ENCODE data around the gene MYCL. TPM values are rescaled to one million over a fixed set of nuclear protein-coding genes. Genes with fewer than 3 reads are reported as not detected.
A peak's percentile ranks its signal among the peaks of the same experiment; 100 is the strongest.

Gene MYCL
- total and polyA plus RNA-seq, 2 of the 8 experiments (the other 6 are each of a cell fraction or from before 2014, with no cell fraction given), result 20.3 to 28.8 TPM

- Histone ChIP-seq H3K14ac (ENCODE audit: insufficient read length) (no peak overlapping the region), H3K79me1 (ENCODE audit: low read depth, low read length) (no peaks in the 10 kb centered on the region), H2AFZ (ENCODE audit: low read length) (no peak overlapping the region), H3K4ac (replicated peaks; ENCODE audit: insufficient read length, low read depth, low read length) (no peak overlapping the region), H2BK20ac (ENCODE audit: low read length) (no peak overlapping the region), H4K91ac (replicated peaks; ENCODE audit: insufficient read length, low read length) (no peak overlapping the region), H3K9me3 (ENCODE audit: insufficient read depth in 2 of 2, low read depth in 1 of 2, low read length in 1 of 2) (no peaks in the 10 kb centered on the region), H3K4me3 (ENCODE audit: extremely low read depth in 1 of 4, insufficient read depth in 2 of 4, low read depth in 3 of 4, low read length in 4 of 4) (no peak overlapping the region), H2BK120ac (replicated peaks; ENCODE audit: low read depth, low read length) (no peak overlapping the region), H4K8ac (ENCODE audit: extremely low read depth, insufficient read depth, low read length) (no peak overlapping the region), H3K4me2 (ENCODE audit: insufficient read depth in 1 of 2, low read depth in 2 of 2, low read length in 2 of 2) (no peak overlapping the region), H3K23ac (ENCODE audit: insufficient read length) (no peak overlapping the region), H3K9ac (replicated peaks in 1 of 4; ENCODE audit: extremely low read depth in 1 of 4, low read depth in 3 of 4, low read length in 3 of 4) (no peak overlapping the region), H3K27ac (ENCODE audit: low read depth, low read length) (no peak overlapping the region), H3K79me2 (ENCODE audit: control insufficient read depth in 1 of 2, insufficient read depth in 2 of 2, low read length in 2 of 2) (no peaks in the 10 kb centered on the region), H3K36me3 (ENCODE audit: control insufficient read depth in 2 of 4, insufficient read depth in 4 of 4, low read length in 3 of 4) (no peaks in the 10 kb centered on the region), H2BK12ac (ENCODE audit: low read depth, low read length) (no peak overlapping the region), H3K27me3 (replicated peaks in 1 of 4; ENCODE audit: control insufficient read depth in 3 of 4, extremely low read depth in 1 of 4, insufficient read depth in 3 of 4, low read length in 3 of 4) (peaks cover 0 to 5% (median under 1%) of the 10 kb centered on the region in 4 experiments; a peak in 3 of 7 replicates), H3K4me1 (replicated peaks in 1 of 4; ENCODE audit: control insufficient read depth in 3 of 4, insufficient read depth in 4 of 4, low read length in 3 of 4) (peaks cover 7 to 12% (median 10%) of the 10 kb centered on the region in 4 experiments), H3K56ac (replicated peaks; ENCODE audit: insufficient read length, low read depth, low read length) (no peak overlapping the region), H3K18ac (ENCODE audit: extremely low read depth, low read length) (no peak overlapping the region), H3K23me2 (ENCODE audit: low read depth, low read length) (no peaks in the 10 kb centered on the region), H2BK15ac (ENCODE audit: low read length) (no peak overlapping the region), H2BK5ac (ENCODE audit: low read depth, low read length) (no peak overlapping the region), H4K5ac (ENCODE audit: insufficient read length, low read depth, low read length) (no peak overlapping the region), H4K20me1 (replicated peaks in 1 of 2; ENCODE audit: control insufficient read depth in 1 of 2, insufficient read depth in 2 of 2, low read length in 2 of 2) (no peaks in the 10 kb centered on the region), H2AK5ac (ENCODE audit: low read depth, low read length) (no peak overlapping the region)
- ChIA-PET POLR2A (ENCODE audit: partially characterized antibody) (interaction anchor here (0.7 to 1.6 kb wide), 10 partner anchors 18 to 891 kb away, joined by 3 to 9 read pairs (median 4); partner anchors contain the start of genes CAP1 and MYCL), CTCF (ENCODE audit: partially characterized antibody) (interaction anchor here (0.6 to 13.5 kb wide), 49 partner anchors 9 to 313 kb away, joined by 3 to 263 read pairs (median 5); partner anchors contain the start of genes MFSD2A, MYCL and TRIT1)
- peak in 1 of 2 experiments; percentile 60 for DNase-seq (ENCODE audit: low read depth in 1 of 2, low spot score in 2 of 2)
- FAIRE-seq, result peak; percentile 94
- WGBS, 2 experiments (ENCODE audit: extremely low coverage in 1 of 2, insufficient coverage in 1 of 2, insufficient read length in 1 of 2, insufficient replicate concordance in 2 of 2, low coverage in 1 of 2, low lambda C conversion rate in 2 of 2, missing lambda C conversion rate in 1 of 2), result 42% methylated on average over 3 of the region's 3 CpGs; no CpG with 5 or more reads in 1 of the 2 experiments
- peak; percentile 21 to 89 (median 81) for TF ChIP-seq CTCF (IDR thresholded peaks at IDR 0.05; ENCODE audit: control extremely low read depth in 1 of 3, insufficient read depth in 1 of 3, low read depth in 1 of 3, low read length in 3 of 3)
- no peak for TF ChIP-seq SAP30 (IDR thresholded peaks at IDR 0.05; ENCODE audit: insufficient read depth, insufficient replicate concordance, low read length)
- TF ChIP-seq TEAD4 (IDR thresholded peaks at IDR 0.05; ENCODE audit: low read depth, low read length), result no peak
- no peak for TF ChIP-seq HDAC6 (IDR thresholded peaks at IDR 0.05; ENCODE audit: low read depth, low read length)
- no peak for TF ChIP-seq TAF1 (IDR thresholded peaks at IDR 0.05; ENCODE audit: low read depth, low read length)
- TF ChIP-seq EZH2 (IDR thresholded peaks at IDR 0.05; ENCODE audit: low read depth, low read length, severe bottlenecking), result no peak
- TF ChIP-seq SP2 (IDR thresholded peaks at IDR 0.05; ENCODE audit: low read length), result no peak
- no peak for TF ChIP-seq SRF (IDR thresholded peaks at IDR 0.05; ENCODE audit: low read depth, low read length)
- TF ChIP-seq ASH2L (IDR thresholded peaks at IDR 0.05; ENCODE audit: low read length), result no peak
- TF ChIP-seq KDM5A (IDR thresholded peaks at IDR 0.05; ENCODE audit: low read length), result no peak
- no peak for TF ChIP-seq SIX5 (IDR thresholded peaks at IDR 0.05; ENCODE audit: low read depth, low read length)
- TF ChIP-seq KDM4A (IDR thresholded peaks at IDR 0.05; ENCODE audit: low read depth, low read length, severe bottlenecking), result no peak
Observed at GRCh38 chr1:39919545-39919944, 17.8 kb upstream of the MYCL start.

Measured in H1 (cell line).